HG03575 (cell line): Measurements from ENCODE around the gene IGSF21.

Source experiments
- ATAC-seq: cut with Tn5 transposase; IDR thresholded peaks from one replicate; pipeline ENCODE4 v1.9.1; 2021; ENCODE audit not compliant: unreplicated experiment, insufficient number of reproducible peaks, low FRiP score; ENCODE audit errors: extremely low read depth

The IGSF21 gene

GRCh38 chr1:18329469-18330253 lies 222.1 kb downstream of the IGSF21 start:
- no peak for ATAC-seq

- ATAC-seq: no peak
Measured at GRCh38 chr1:18332576-18332975, 225.0 kb downstream of the IGSF21 start.

GRCh38 chr1:18333220-18333619 lies 225.6 kb downstream of the IGSF21 start:
- ATAC-seq: no peak

GRCh38 chr1:18336801-18337200 lies 229.2 kb downstream of the IGSF21 start:
- ATAC-seq: no peak

GRCh38 chr1:18337757-18338156 lies 230.2 kb downstream of the IGSF21 start:
- no peak for ATAC-seq

- no peak for ATAC-seq
Measured at GRCh38 chr1:18339161-18339560, 231.6 kb downstream of the IGSF21 start.

- no peak for ATAC-seq
Measured at GRCh38 chr1:18340158-18340764, 232.7 kb downstream of the IGSF21 start.

- no peak for ATAC-seq
Measured at GRCh38 chr1:18340787-18341186, 233.2 kb downstream of the IGSF21 start.

GRCh38 chr1:18341291-18342069 lies 233.9 kb downstream of the IGSF21 start:
- no peak for ATAC-seq

- ATAC-seq: no peak
Measured at GRCh38 chr1:18342744-18343143, 235.1 kb downstream of the IGSF21 start.

- no peak for ATAC-seq
Measured at GRCh38 chr1:18343581-18343980, 236.0 kb downstream of the IGSF21 start.

GRCh38 chr1:18344755-18345154 lies 237.2 kb downstream of the IGSF21 start:
- no peak for ATAC-seq

- ATAC-seq: no peak
Measured at GRCh38 chr1:18347559-18347958, 240.0 kb downstream of the IGSF21 start.

- no peak for ATAC-seq
Measured at GRCh38 chr1:18348354-18348753, 240.8 kb downstream of the IGSF21 start.

- ATAC-seq: no peak
Measured at GRCh38 chr1:18350747-18351146, 243.1 kb downstream of the IGSF21 start.

- ATAC-seq: no peak
Measured at GRCh38 chr1:18351735-18352134, 244.1 kb downstream of the IGSF21 start.

- ATAC-seq: no peak
Measured at GRCh38 chr1:18352636-18353265, 245.2 kb downstream of the IGSF21 start.

GRCh38 chr1:18353528-18353927 lies 245.9 kb downstream of the IGSF21 start:
- ATAC-seq: no peak

GRCh38 chr1:18353992-18354391 lies 246.4 kb downstream of the IGSF21 start:
- ATAC-seq: no peak
